GM18951 (cell line): ENCODE measurements around the gene GAK.

Experiments used
- POLR2A ChIP-seq: IDR thresholded peaks from 4 replicates; pipeline ENCODE4 v1.6.1; 2011; ENCODE audit warnings: mild to moderate bottlenecking; ENCODE audit not compliant: insufficient read length, insufficient read depth; ENCODE audit errors: extremely low read depth
- in situ Hi-C: fragments of 300-500 bp; cut with MboI; formaldehyde crosslinking; loops from one replicate; pipeline ENCODE4 v1.12.0; 2022; ENCODE audit warnings: low sequenced_read_pairs, mixed read lengths, inconsistent platforms; ENCODE audit not compliant: unreplicated experiment

Gene GAK

GRCh38 chr4:884896-885295, 47.2 kb downstream of the GAK start:
- TF ChIP-seq POLR2A: no peak
- in situ Hi-C loops: no loop called here

GRCh38 chr4:884259-884658, 47.9 kb downstream of the GAK start:
- in situ Hi-C loops: no loop called here
- TF ChIP-seq POLR2A: no peak

DNA sequence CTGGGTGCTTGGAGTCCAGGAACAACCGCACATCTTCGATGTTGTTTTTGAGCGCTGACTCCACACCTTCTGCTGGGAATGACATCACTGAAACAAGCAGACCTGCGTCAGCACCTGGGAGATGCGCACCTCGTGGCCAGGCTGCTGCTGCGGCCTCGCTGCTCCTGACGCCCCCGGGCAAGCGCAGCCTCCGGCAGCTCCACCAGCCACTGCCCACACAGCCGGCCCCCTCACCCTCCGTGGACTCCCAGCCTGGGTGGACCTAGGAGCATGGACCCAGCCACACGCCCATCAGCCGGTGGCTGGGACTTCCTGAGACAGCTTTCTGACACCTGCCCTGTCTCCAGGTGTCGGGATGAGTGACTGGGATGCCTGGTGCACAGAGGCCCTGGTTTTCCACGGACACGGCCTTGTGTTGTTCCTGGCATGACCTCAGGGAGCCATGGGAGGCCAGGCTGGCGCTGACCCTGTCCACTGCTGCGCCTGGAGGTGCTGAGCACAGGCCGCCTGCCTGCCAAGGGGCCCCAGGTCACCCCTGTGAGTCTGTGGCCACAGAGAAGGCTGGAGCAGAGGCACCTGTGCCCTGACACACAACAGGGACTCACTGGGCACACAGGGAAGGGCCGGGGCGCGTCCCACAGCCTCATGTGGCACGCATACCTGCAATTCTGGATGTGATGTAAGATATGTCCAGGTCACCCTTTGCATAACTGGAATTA, 48.6 kb downstream of the GAK start:
- in situ Hi-C loops: no loop called here
- TF ChIP-seq POLR2A: no peak

DNA sequence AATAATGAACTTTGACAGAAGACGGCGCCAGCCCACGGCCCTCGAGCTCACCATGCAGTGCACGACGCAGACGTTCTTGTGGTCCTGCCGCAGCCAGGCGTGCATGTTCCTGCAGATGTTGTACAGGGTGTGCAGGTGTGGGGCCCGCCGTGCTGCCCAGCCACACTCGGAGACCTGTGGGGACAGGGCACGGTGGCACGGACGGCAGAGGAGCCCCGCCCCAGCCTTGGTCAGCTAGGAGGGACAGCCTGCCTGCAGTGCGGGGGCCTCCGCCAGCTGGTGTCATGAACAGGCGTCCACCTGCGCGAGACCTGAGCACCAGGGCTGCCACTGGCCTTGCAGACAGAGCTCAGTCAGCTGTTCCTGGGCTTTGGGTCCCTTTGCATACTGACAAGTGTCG, 49.5 kb downstream of the GAK start:
- TF ChIP-seq POLR2A: no peak
- in situ Hi-C loops: no loop called here

- in situ Hi-C loops: no loop called here
- no peak for TF ChIP-seq POLR2A
Observed at GRCh38 chr4:881709-882108, 50.4 kb downstream of the GAK start.

GRCh38 chr4:880684-881405, 51.3 kb downstream of the GAK start:
- TF ChIP-seq POLR2A: no peak
- in situ Hi-C loops: no loop called here

DNA sequence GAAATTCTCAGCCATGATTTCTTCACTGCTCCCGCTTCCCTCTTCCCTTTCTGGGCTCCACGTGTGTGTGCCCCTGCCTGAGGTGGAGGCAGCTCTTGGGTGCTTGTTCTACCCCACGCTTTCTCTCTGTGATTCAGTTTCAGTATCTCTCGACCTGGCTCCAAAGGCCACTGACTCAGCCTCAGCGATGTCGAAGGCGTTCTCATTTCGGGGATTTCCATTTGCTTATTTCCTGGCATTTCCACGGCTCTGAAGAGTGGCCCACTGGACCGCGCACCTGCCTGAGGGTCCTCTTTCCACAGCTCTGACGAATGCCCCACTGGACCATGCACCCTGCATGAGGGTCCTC, 52.4 kb downstream of the GAK start:
- in situ Hi-C loops: no loop called here

GRCh38 chr4:878796-879728, 53.1 kb downstream of the GAK start:
- in situ Hi-C loops: no loop called here
- no peak for TF ChIP-seq POLR2A

More for the DNA sequence above, 52.4 kb downstream of the GAK start:
- no peak for TF ChIP-seq POLR2A

GRCh38 chr4:877502-877901, 54.6 kb downstream of the GAK start:
- TF ChIP-seq POLR2A: no peak
- in situ Hi-C loops: no loop called here

DNA sequence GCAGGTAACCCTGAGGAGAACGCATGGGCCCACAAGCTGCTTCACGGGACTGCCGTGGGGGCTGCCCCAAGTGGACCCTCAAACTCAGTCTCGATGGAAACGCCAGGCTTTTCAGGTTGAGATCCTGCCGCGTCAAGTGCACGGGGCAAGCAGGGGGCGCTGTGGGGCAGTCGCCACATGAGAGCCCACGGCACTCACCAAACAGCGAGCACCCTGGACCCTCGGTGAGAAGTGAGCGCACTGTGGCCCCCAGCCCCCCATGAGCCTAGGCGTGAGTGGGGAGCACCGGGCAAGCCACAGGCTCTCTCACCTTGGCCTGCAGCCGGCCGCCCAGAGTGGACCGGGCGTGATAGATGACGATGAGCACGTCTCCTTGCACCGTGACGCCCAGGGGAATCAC, 55.3 kb downstream of the GAK start:
- in situ Hi-C loops: no loop called here
- TF ChIP-seq POLR2A: no peak

DNA sequence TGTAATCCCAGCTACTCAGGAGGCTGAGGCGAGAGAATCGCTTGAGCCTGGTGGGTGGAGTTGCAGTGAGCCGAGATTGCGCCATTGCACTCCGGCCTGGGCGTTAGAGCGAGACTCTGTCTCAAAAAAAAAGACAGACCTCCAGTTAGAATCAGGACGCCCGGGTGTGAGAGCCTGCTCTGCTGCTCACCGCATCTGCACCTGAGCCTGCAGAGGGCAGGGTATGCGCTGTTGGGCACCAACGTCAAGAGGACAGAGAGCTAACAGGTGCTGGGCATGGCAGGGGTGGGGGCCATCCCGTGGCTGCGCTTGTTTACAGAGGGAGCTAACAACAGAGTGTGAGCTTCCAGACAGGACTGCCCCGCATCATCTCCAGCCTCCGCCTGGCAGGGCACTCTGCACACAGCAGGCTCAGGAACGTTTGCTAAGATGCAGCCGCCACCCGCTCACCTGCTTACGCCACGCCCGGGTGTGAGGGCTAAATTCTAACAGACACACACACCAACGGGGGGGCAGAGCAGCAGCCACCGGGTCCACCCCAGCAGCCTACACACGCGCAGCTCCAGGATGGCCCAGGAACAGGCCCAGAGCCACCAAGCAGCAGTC, 56.2 kb downstream of the GAK start:
- TF ChIP-seq POLR2A: no peak
- in situ Hi-C loops: no loop called here

- TF ChIP-seq POLR2A: no peak
- in situ Hi-C loops: no loop called here
Observed at GRCh38 chr4:874971-875817, 56.9 kb downstream of the GAK start.
